Suppressor macrophage (primary cell): ENCODE measurements around the gene TPGS1.
A peak's percentile ranks its signal among the peaks of the same experiment; 100 is the strongest.

ENCODE experiments used
- DNase-seq, 4 experiments: peaks; one replicate each; pipeline ENCODE4 v3.0.0-alpha.2; 2020 to 2022

The TPGS1 gene

GRCh38 chr19:522726-523125 lies 15.4 kb downstream of the TPGS1 start:
- no peak for DNase-seq

GRCh38 chr19:524062-524674 lies 16.9 kb downstream of the TPGS1 start:
- DNase-seq, result no peak

DNA sequence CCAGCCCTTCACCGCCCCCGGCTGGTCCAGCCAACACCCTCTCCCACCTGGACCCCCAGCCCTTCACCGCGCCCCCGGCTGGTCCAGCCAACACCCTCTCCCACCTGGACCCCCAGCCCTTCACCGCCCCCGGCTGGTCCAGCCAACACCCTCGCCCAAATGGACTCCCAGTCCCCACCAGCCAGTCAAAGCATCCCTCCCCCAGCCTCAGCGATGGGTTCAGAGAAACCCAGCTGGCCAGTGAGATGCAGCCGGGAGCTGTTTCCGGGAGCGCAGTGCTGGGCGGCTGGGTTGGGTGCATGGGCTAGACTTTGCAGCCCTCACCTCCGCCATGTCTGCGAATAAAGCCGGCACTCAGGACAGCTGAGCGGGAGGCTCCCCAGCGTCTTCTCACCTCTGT lies 17.7 kb downstream of the TPGS1 start:
- DNase-seq, result no peak

- no peak for DNase-seq
Measured at GRCh38 chr19:525857-526419, 18.6 kb downstream of the TPGS1 start.

- DNase-seq, result no peak
Measured at GRCh38 chr19:530134-531008, 23.1 kb downstream of the TPGS1 start.

- DNase-seq, result peak; percentile 93 to 98 (median 96)
Measured at GRCh38 chr19:531009-531752, 23.9 kb downstream of the TPGS1 start.

- peak; percentile 19 to 49 (median 32) for DNase-seq
Measured at GRCh38 chr19:531753-532560, 24.7 kb downstream of the TPGS1 start, which contains the start of gene CDC34. CDC34 (plus strand) TSS chr19:531760; CDS start chr19:531932, 172 bp downstream.

GRCh38 chr19:532561-533363 lies 25.5 kb downstream of the TPGS1 start:
- DNase-seq, result peak; percentile 59 to 73 (median 65)

DNA sequence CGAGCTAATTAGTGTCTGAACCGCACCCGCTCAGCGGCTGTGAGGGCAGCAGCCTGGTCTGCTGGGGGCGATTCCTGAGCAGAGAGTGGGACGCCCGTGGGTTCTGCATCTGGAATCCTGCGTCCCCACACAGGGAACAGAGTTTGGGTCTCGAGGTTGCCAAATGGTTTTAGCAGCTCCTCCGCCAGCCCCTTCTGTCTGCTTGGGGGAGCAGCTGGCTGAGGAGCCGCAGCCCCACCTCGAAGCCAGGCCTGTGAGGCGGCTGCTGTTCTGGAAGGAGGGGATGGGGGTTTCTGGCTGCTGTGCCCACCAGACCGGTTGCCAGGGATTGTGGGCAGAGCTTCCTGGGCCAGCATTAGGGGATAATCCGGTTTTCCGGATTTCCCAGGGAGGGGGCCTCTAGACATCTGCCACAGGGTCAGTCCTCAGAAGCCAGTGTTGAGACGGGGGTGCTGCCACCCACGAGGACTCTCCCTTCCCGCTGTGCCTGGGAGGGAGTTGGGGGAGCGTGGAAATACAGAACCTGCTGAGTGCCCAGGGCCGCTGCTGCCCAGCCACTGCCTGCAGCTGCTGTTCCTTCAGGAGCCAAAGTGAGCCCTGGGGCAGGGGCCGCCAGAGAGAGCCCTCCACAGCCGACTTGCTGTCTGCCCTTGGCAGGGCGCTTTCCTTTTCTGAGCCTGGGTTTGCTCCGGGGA lies 26.2 kb downstream of the TPGS1 start:
- DNase-seq, result no peak

GRCh38 chr19:534088-534487 lies 26.8 kb downstream of the TPGS1 start:
- DNase-seq, result peak in 1 of 4 experiments; percentile 27

GRCh38 chr19:535017-535835 lies 27.9 kb downstream of the TPGS1 start:
- no peak for DNase-seq

DNA sequence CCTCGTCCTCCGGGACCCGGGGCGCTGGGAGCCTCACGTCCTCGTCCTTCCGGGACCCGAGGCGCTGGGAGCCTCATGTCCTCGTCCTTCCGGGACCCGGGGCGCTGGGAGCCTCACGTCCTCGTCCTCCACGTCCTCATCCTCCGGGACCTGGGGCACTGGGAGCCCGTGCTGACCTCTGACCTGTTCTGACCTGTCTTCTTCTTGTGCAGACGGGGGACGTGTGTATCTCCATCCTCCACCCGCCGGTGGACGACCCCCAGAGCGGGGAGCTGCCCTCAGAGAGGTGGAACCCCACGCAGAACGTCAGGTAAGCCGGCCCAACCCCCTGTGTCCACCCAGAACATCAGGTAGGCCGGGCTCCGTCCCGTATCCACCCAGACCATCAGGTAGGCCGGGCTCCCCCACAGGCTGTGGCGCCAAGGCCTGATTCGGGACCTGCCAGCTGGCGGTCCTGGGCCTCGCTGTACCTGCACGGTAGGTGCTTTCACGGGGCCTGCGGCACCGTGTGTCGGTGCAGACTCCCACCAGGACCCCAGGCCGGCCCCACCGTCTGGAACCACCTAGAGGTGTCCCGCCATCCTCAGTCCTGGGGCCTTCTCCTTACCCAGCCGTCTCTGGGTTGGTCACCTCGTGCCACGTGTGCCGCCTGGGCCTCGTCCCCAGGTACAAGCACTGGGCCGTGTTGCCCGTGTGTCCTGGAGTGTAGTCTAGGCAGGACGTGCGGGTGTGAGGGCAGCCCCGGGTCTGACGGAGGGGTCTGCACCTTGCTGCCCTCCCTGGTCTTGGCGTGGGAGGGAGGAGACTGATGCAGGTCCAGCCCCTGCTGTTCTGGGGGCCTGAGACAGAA lies 29.0 kb downstream of the TPGS1 start:
- no peak for DNase-seq

- DNase-seq, result no peak
Measured at GRCh38 chr19:536881-537404, 29.6 kb downstream of the TPGS1 start.

GRCh38 chr19:538641-539428 lies 31.5 kb downstream of the TPGS1 start:
- no peak for DNase-seq

DNA sequence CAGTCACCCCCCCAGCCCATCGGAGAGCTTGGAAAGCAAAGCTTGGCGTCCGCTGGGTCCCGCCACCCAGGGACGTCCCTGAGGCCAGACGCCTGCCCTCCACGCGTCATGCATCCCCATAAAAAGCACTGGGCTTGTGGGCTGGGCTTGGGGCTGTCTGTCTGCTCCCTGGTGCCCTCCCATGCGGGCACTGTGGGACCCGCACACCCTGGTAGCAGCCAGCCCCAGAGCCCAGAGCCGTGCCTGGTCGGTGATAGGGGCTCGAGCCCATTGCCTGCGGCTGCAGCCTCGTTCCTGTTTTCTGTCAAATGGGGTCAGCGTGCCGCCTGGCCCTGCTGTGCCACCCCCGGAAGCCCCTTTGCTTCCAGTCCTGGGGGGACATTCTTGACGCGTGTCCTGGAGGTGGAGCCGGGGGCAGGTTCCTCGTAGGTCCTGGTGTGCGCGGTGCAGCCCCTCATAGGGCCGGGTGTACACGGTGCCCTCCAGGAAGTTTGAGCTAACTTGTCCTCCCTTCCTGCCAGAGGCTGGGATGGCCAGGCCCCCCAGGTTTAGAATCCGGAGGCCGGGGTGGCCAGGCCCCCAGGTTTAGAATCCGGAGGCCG lies 32.2 kb downstream of the TPGS1 start:
- no peak for DNase-seq

DNA sequence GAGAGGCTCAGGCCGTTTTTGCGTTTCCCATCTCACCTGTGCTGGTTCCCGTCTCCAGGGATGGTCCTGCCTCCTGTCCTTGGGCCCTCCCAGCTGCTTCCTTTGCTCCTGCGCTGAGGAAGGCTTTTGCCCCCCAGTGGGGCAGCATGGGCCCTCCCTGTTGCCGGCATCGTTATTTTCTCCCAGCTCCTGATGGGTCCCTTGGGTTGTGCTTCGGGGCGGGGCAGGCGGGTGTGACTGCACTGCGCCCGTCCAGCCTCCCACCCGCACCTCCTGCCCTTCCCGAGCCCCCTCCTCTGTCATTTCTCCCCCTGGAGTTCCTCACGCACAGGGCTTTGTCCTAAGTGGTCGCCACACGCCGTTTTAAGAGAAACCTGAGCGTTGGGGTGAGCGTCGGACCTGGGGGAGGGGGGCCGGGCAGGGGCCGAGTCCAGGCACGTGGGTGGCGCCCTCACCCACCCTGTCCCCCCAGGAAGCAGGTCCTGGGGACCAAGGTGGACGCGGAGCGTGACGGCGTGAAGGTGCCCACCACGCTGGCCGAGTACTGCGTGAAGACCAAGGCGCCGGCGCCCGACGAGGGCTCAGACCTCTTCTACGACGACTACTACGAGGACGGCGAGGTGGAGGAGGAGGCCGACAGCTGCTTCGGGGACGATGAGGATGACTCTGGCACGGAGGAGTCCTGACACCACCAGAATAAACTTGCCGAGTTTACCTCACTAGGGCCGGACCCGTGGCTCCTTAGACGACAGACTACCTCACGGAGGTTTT lies 33.8 kb downstream of the TPGS1 start:
- DNase-seq, result no peak
